Pancreas (tissue), 10 donors: ENCODE measurements around the gene EARS2. TPM values are rescaled to one million over a fixed set of nuclear protein-coding genes. Genes with fewer than 3 reads are reported as not detected.

Experiments used
- ATAC-seq, 4 donors: fragments of 200-7000 bp; cut with Tn5 transposase; one replicate each; pipeline versions ENCODE4 v1.8.0 to v1.9.1; 2020; ENCODE audit warnings: mild to moderate bottlenecking in 4 of 4, moderate library complexity in 4 of 4
- DNase-seq, 6 donors: peaks; one replicate each; pipeline ENCODE4 v3.0.0-alpha.2; 2020
- FAIRE-seq: peaks from 2 replicates; lab custom pipeline; 2012; peaks lifted over from hg19 to GRCh38; lab: Jason Lieb, UNC
- H3K27ac ChIP-seq, 4 donors: fragments of 200-600 bp; sonication (generic); 1 replicate in 3 of 4; 2 replicates in 1 of 4; pipeline versions ENCODE4 v1.5.0 to v1.8.0; 2020
- H3K27me3 ChIP-seq, 4 donors: fragments of 200-600 bp; one replicate each; pipeline ENCODE4 v1.8.0; 2021
- H3K36me3 ChIP-seq, 3 donors: fragments of 200-600 bp; sonication (generic) in 1 of 3; one replicate each; pipeline versions ENCODE4 v1.5.0 to v1.8.0; 2020 to 2021
- H3K4me1 ChIP-seq, 3 donors: fragments of 200-600 bp; one replicate each; pipeline ENCODE4 v1.8.0; 2021
- H3K4me3 ChIP-seq, 4 donors: fragments of 200-600 bp; sonication (generic) in 2 of 4; one replicate each; pipeline versions ENCODE4 v1.5.0 to v1.8.0; 2020 to 2021
- H3K9me3 ChIP-seq, 4 donors: fragments of 200-600 bp; one replicate each; pipeline ENCODE4 v1.8.0; 2021
- CTCF ChIP-seq, 4 donors: fragments of 200-600 bp; sonication (generic) in 3 of 4; IDR thresholded peaks; one replicate each; pipeline versions ENCODE4 v1.5.0 to v1.8.0; 2021; ENCODE audit warnings: antibody characterized with exemption in 4 of 4
- WGBS, 2 donors: extraction: QIAGEN DNeasy Blood & Tissue Kit; methylation state at CpG; one replicate each; pipeline ENCODE4 v1.1.7; 2013; 5-methylcytosine and 5-hydroxymethylcytosine counted together
- intact Hi-C, 3 donors: fragments of 100-400 bp; cut with DNase I; formaldehyde crosslinking; loops; one replicate each; pipeline versions ENCODE4 v1.11.1 to v1.14.2; 2022
- polyA plus RNA-seq, 2 donors: library from polyadenylated mRNA; stranded (reverse); fragments of 200-250 nt; gene quantifications; one replicate each; pipeline ENCODE4 v1.2.3, GENCODE V29; 2013
- total RNA-seq, 6 donors: library from RNA; stranded (reverse); fragmentation: NEBNext Ultra II Directional in 4 of 6; extraction: Animal tissue kit (Norgen Biotek cat#: 25700) in 4 of 6; gene quantifications; one replicate each; pipeline versions ENCODE4 v1.2.1 to v1.2.4, GENCODE V29; 2021 to 2023
- donor health status: healthy with polysubstance abuse.
- donor health status: DM: no; HTN: no; CAD: no; lungs with moderate emphysema.
- donor health status: DM: no; HTN: no; CAD: no.
- donor health status: control.
- donor health status: control.
- donor health status: Bipolar disorder and iron deficiency.
- donor health status: DM: yes; HTN: yes; CAD: no.
- donor health status: DM: no; HTN: no; CAD: no.
- donor health status: DM: no; HTN: no; CAD: no.
- donor health status: DM: yes; HTN: yes; CAD: no.

EARS2 gene
- total and polyA plus RNA-seq, 8 donors, result 8.2 to 11.6 (median 10.9) TPM

GRCh38 chr16:23528644-23529310 lies 28.4 kb downstream of the EARS2 start:
- H3K27ac ChIP-seq, result peak overlapping the region; percentile 56 to 76 (median 71)
- intact Hi-C loops, result no loop called here
- 89 to 93% methylated on average over 10 of the region's 10 CpGs for WGBS, 2 donors

GRCh38 chr16:23527961-23528643 lies 29.0 kb downstream of the EARS2 start:
- Histone ChIP-seq H3K36me3 (peaks cover 0 to 26% (median 0%) of the 10 kb centered on the region in 3 donors), H3K9me3 (no peaks in the 10 kb centered on the region), H3K4me1 (peaks cover 11 to 19% (median 17%) of the 10 kb centered on the region in 3 donors), H3K27ac (peak overlapping the region; percentile 56 to 76 (median 71)), H3K27me3 (no peaks in the 10 kb centered on the region), H3K4me3 (no peak overlapping the region)
- peak; percentile 91 to 95 (median 92) for ATAC-seq
- intact Hi-C loops, result no loop called here
- no peak for FAIRE-seq
- DNase-seq, result peak in 4 of 6 donors; percentile 37 to 65 (median 44)
- WGBS, 2 donors, result 25 to 28% methylated on average over 11 of the region's 11 CpGs
- no peak for TF ChIP-seq CTCF (IDR thresholded peaks at IDR 0.05)

More at GRCh38 chr16:23528644-23529310, 28.4 kb downstream of the EARS2 start:
- Histone ChIP-seq H3K9me3 (no peaks in the 10 kb centered on the region), H3K36me3 (peaks cover 0 to 23% (median 0%) of the 10 kb centered on the region in 3 donors), H3K4me1 (peaks cover 11 to 19% (median 17%) of the 10 kb centered on the region in 3 donors), H3K27me3 (no peaks in the 10 kb centered on the region), H3K4me3 (no peak overlapping the region)
- DNase-seq, result no peak
- no peak for ATAC-seq
- no peak for TF ChIP-seq CTCF (IDR thresholded peaks at IDR 0.05)
- no peak for FAIRE-seq

GRCh38 chr16:23524886-23525285 lies 32.3 kb downstream of the EARS2 start:
- no peaks in the 10 kb centered on the region for H3K9me3 ChIP-seq
- FAIRE-seq (no peak), ATAC-seq (no peak), DNase-seq (no peak)
- peaks cover 0 to 29% (median 0%) of the 10 kb centered on the region in 3 donors for H3K36me3 ChIP-seq
- no peak for TF ChIP-seq CTCF (IDR thresholded peaks at IDR 0.05)
- H3K27ac ChIP-seq, result no peak overlapping the region
- H3K27me3 ChIP-seq, result no peaks in the 10 kb centered on the region
- H3K4me3 ChIP-seq, result no peak overlapping the region
- intact Hi-C loops, result no loop called here
- peaks cover 11 to 19% (median 17%) of the 10 kb centered on the region in 3 donors for H3K4me1 ChIP-seq
- WGBS, 2 donors, result 93 to 95% methylated on average over 3 of the region's 3 CpGs

- FAIRE-seq, result no peak
- H3K4me1 ChIP-seq, result peaks cover 8 to 15% (median 15%) of the 10 kb centered on the region in 3 donors
- no peak for TF ChIP-seq CTCF (IDR thresholded peaks at IDR 0.05)
- peaks cover 0 to 29% (median 0%) of the 10 kb centered on the region in 3 donors for H3K36me3 ChIP-seq
- no peak overlapping the region for H3K27ac ChIP-seq
- WGBS, 2 donors, result 79 to 87% methylated on average over 7 of the region's 7 CpGs
- H3K4me3 ChIP-seq, result no peak overlapping the region
- DNase-seq, result no peak
- intact Hi-C loops, result no loop called here
- H3K9me3 ChIP-seq, result no peaks in the 10 kb centered on the region
- ATAC-seq, result no peak
- H3K27me3 ChIP-seq, result no peaks in the 10 kb centered on the region
Measured at GRCh38 chr16:23523876-23524385, 33.2 kb downstream of the EARS2 start.
